HG03066 (cell line): ENCODE measurements around the gene SPEF1.
A peak's percentile ranks its signal among the peaks of the same experiment; 100 is the strongest.
"Not testable (repeated sequence)": the region's sequence is repeated elsewhere in the genome, so short reads cannot be mapped to it uniquely, and the experiment has no call there.

ENCODE experiments used
- ATAC-seq: cut with Tn5 transposase; IDR thresholded peaks from one replicate; pipeline ENCODE4 v1.9.1; 2021; ENCODE audit warnings: low read depth; ENCODE audit not compliant: unreplicated experiment

SPEF1 gene

GRCh38 chr20:3794168-3794567, 12.9 kb upstream of the SPEF1 start:
- ATAC-seq = not testable (repeated sequence)

GRCh38 chr20:3789201-3789600, 8.0 kb upstream of the SPEF1 start:
- ATAC-seq = not testable (repeated sequence)

- no peak for ATAC-seq
Measured at GRCh38 chr20:3788685-3789155, 7.5 kb upstream of the SPEF1 start.

- no peak for ATAC-seq
Measured at GRCh38 chr20:3787324-3788014, 6.2 kb upstream of the SPEF1 start.

- peak; percentile 71 for ATAC-seq
Measured at GRCh38 chr20:3786665-3787323, 5.5 kb upstream of the SPEF1 start, which contains the start of gene CENPB. CENPB (minus strand) TSS chr20:3786740; CDS start chr20:3786483, 257 bp downstream.

GRCh38 chr20:3786126-3786484, 4.9 kb upstream of the SPEF1 start:
- ATAC-seq = no peak

GRCh38 chr20:3785240-3786125, 4.2 kb upstream of the SPEF1 start:
- ATAC-seq = no peak

GRCh38 chr20:3784863-3785239, 3.6 kb upstream of the SPEF1 start:
- no peak for ATAC-seq

- ATAC-seq = no peak
Measured at GRCh38 chr20:3784216-3784853, 3.1 kb upstream of the SPEF1 start.

GRCh38 chr20:3783511-3784195, 2.4 kb upstream of the SPEF1 start:
- ATAC-seq = no peak

GRCh38 chr20:3783068-3783489, 1.8 kb upstream of the SPEF1 start:
- ATAC-seq = no peak

- ATAC-seq = no peak
Measured at GRCh38 chr20:3782597-3782996, 1.3 kb upstream of the SPEF1 start.

GRCh38 chr20:3778976-3779375, 2.3 kb downstream of the SPEF1 start:
- ATAC-seq = no peak

- ATAC-seq = no peak
Measured at GRCh38 chr20:3777716-3778629, 3.3 kb downstream of the SPEF1 start.

GRCh38 chr20:3777381-3777715, 3.9 kb downstream of the SPEF1 start:
- no peak for ATAC-seq

GRCh38 chr20:3775457-3776108, 5.7 kb downstream of the SPEF1 start:
- ATAC-seq = no peak

- no peak for ATAC-seq
Measured at GRCh38 chr20:3771552-3772058, 9.6 kb downstream of the SPEF1 start.

- peak; percentile 40 for ATAC-seq
Measured at GRCh38 chr20:3768342-3769130, 12.7 kb downstream of the SPEF1 start.
